Tibial nerve (tissue), 4 donors: ENCODE measurements around the gene GRHL1. TPM values are rescaled to one million over a fixed set of nuclear protein-coding genes. Genes with fewer than 3 reads are reported as not detected.

ENCODE experiments used
- DNase-seq, 2 donors: peaks; one replicate each; pipeline ENCODE4 v3.0.0-alpha.2; 2019; ENCODE audit warnings: low spot score in 2 of 2
- H3K27ac ChIP-seq, 4 donors: fragments of 200-600 bp; sonication (generic) in 3 of 4; one replicate each; pipeline ENCODE4 v1.5.1; 2017 to 2019; ENCODE audit warnings: mild to moderate bottlenecking in 1 of 4
- H3K27me3 ChIP-seq, 2 donors: fragments of 200-600 bp; sonication (generic) in 1 of 2; one replicate each; pipeline versions ENCODE4 v1.5.1 to v1.6.0; 2017 to 2019
- H3K36me3 ChIP-seq, 3 donors: fragments of 200-600 bp; sonication (generic); one replicate each; pipeline ENCODE4 v1.5.1; 2018 to 2019
- H3K4me1 ChIP-seq, 4 donors: fragments of 200-600 bp; sonication (generic) in 3 of 4; one replicate each; pipeline ENCODE4 v1.5.1; 2017 to 2019
- H3K4me3 ChIP-seq, 4 donors: fragments of 200-600 bp; sonication (generic) in 3 of 4; one replicate each; pipeline ENCODE4 v1.5.1; 2017 to 2019; ENCODE audit warnings: mild to moderate bottlenecking in 1 of 4, moderate library complexity in 1 of 4
- H3K9me3 ChIP-seq, 4 donors: fragments of 200-600 bp; sonication (generic) in 3 of 4; one replicate each; pipeline ENCODE4 v1.5.1; 2017 to 2019
- EP300 ChIP-seq, 2 donors: sonication (generic); formaldehyde crosslinking; IDR thresholded peaks; one replicate each; pipeline ENCODE4 v1.6.1; 2017; ENCODE audit warnings: antibody characterized with exemption in 2 of 2, mild to moderate bottlenecking in 1 of 2
- POLR2A ChIP-seq, 2 donors: fragments of 450-650 bp; IDR thresholded peaks; one replicate each; pipeline ENCODE4 v1.6.1; 2017; ENCODE audit warnings: antibody characterized with exemption in 2 of 2, mild to moderate bottlenecking in 2 of 2, moderate library complexity in 2 of 2
- WGBS, 2 donors: methylation state at CpG; one replicate each; pipeline ENCODE4 v1.1.5; 2018; 5-methylcytosine and 5-hydroxymethylcytosine counted together
- total RNA-seq, 4 donors: library from RNA; depleted of rRNA; stranded (reverse); fragments of >200 nt; gene quantifications; one replicate each; pipeline ENCODE4 v1.1.0, GENCODE V29; 2016
- TF ChIP-seq, protein P1 (sequence below), 5 experiments: fragments of 200-600 bp in 3 of 5; fragments of 450-650 bp in 2 of 5; sonication (generic) in 3 of 5; IDR thresholded peaks; one replicate each; pipeline ENCODE4 v1.5.1; 2016 to 2019; ENCODE audit warnings: antibody characterized with exemption in 5 of 5, mild to moderate bottlenecking in 3 of 5, moderate library complexity in 2 of 5

Gene GRHL1
- total RNA-seq, 4 donors from 2014 or later, result 0.66 to 4.2 (median 2.3) TPM; not detected in 1

DNA sequence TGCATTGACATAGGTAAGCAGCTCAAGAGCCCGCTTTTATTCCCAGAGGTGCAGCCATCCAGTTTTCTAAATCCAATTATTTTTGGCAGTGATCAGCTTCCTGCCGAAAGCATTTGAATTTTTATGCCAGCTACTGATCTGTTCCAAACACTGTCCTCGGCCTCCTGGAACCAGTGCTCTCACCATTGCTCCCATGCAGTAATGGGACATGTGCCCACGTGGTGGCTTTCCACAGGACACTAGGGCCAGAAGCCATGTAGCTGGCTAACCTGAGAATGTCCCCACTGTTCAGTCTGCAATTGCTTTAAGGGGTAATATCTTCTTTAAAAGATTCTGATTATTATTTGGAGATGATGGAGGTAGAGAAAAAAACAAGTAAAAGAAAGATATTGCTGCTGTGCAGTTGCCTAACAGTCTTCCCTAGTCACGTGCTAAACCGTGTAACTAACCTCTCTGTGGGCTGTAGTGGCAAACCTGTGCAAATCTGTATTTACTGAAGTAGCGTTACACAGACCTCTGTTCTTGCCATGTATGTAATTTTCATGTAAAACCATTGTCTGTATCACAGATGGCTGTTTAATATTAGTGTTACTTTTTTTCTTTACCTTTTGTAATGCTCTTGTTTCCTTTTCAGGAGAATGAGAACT is 13.0 kb downstream of the GRHL1 start:
- Histone ChIP-seq H3K27ac (no peak overlapping the region), H3K9me3 (no peaks in the 10 kb centered on the region), H3K4me1 (no peaks in the 10 kb centered on the region), H3K4me3 (no peak overlapping the region), H3K36me3 (no peaks in the 10 kb centered on the region), H3K27me3 (no peaks in the 10 kb centered on the region)
- TF ChIP-seq POLR2A (IDR thresholded peaks at IDR 0.05), result no peak
- TF ChIP-seq, protein P1, sequence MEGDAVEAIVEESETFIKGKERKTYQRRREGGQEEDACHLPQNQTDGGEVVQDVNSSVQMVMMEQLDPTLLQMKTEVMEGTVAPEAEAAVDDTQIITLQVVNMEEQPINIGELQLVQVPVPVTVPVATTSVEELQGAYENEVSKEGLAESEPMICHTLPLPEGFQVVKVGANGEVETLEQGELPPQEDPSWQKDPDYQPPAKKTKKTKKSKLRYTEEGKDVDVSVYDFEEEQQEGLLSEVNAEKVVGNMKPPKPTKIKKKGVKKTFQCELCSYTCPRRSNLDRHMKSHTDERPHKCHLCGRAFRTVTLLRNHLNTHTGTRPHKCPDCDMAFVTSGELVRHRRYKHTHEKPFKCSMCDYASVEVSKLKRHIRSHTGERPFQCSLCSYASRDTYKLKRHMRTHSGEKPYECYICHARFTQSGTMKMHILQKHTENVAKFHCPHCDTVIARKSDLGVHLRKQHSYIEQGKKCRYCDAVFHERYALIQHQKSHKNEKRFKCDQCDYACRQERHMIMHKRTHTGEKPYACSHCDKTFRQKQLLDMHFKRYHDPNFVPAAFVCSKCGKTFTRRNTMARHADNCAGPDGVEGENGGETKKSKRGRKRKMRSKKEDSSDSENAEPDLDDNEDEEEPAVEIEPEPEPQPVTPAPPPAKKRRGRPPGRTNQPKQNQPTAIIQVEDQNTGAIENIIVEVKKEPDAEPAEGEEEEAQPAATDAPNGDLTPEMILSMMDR (IDR thresholded peaks at IDR 0.05), result no peak
- no peak for TF ChIP-seq EP300 (IDR thresholded peaks at IDR 0.05)
- WGBS, 2 donors, result 81 to 88% methylated on average over 7 of the region's 7 CpGs
- no peak for DNase-seq

DNA sequence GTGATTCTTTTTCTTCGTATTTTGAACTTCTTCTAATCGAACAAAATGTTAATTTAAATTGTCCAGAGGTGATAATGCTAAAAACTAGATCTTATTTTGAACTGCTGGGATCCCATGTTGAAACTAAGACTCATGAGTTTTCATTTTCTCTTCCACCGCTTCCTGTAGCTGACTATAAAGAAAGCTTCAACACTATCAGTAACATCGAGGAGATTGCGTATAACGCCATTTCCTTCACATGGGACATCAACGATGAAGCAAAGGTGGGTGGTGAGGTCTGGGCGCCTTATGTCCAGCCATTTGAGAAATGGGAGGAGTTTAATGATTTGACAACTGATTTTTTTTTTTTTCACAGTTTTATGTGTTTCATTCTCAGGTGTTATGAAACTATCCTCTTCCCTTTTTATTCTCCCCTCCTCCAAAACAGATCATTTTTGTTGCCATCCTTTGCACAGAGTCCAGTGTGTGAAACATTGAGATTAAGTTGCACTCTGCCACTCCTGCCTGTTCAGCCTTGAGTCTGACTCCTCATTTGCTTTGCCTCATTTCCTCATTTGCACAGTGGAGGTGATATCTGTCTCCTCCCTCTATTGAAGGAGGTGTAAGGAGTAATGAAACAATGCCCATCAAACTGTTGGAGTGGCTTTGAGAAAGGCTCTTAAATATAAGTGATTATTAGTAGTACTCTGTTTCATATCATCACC is 13.8 kb downstream of the GRHL1 start:
- no peak overlapping the region for H3K27ac ChIP-seq
- H3K9me3 ChIP-seq, result no peaks in the 10 kb centered on the region
- H3K4me3 ChIP-seq, result no peak overlapping the region
- no peaks in the 10 kb centered on the region for H3K27me3 ChIP-seq
- no peaks in the 10 kb centered on the region for H3K4me1 ChIP-seq
- no peak for DNase-seq
- no peaks in the 10 kb centered on the region for H3K36me3 ChIP-seq
- TF ChIP-seq, protein P1 (IDR thresholded peaks at IDR 0.05), result no peak
- TF ChIP-seq EP300 (IDR thresholded peaks at IDR 0.05), result no peak
- no peak for TF ChIP-seq POLR2A (IDR thresholded peaks at IDR 0.05)
- WGBS, 2 donors, result 92 to 93% methylated on average over 8 of the region's 8 CpGs

DNA sequence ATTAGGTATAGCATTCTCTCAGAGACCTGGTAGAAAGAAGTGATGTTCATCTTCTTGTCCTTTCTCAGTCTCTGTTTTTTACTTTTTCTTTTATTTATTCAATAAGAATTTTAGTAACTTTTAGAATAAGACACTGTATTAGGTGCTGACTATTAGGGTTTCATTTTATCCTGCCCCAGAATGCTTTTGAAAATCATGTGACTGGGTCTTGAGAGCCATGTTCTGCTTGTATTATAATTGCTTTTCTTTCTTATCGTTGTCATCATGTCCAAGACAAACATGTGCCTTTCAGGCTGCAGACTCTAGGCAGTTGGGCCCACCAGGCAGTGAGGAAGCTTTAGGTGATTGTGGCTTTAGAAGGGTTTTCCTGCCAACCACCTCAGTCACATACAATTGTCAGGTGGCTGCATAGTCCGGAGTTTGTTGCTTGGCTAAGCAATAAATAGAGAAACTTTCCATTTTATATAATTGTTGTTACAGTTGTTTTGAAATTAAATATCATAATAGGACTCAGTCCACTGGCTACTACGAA is 15.1 kb downstream of the GRHL1 start:
- 78 to 82% methylated on average over 3 of the region's 3 CpGs for WGBS, 2 donors
- Histone ChIP-seq H3K27me3 (no peaks in the 10 kb centered on the region), H3K9me3 (no peaks in the 10 kb centered on the region), H3K27ac (no peak overlapping the region), H3K36me3 (no peaks in the 10 kb centered on the region), H3K4me3 (no peak overlapping the region), H3K4me1 (no peaks in the 10 kb centered on the region)
- DNase-seq, result no peak
- TF ChIP-seq EP300 (IDR thresholded peaks at IDR 0.05) (no peak), POLR2A (IDR thresholded peaks at IDR 0.05) (no peak)
- TF ChIP-seq, protein P1 (IDR thresholded peaks at IDR 0.05), result no peak

DNA sequence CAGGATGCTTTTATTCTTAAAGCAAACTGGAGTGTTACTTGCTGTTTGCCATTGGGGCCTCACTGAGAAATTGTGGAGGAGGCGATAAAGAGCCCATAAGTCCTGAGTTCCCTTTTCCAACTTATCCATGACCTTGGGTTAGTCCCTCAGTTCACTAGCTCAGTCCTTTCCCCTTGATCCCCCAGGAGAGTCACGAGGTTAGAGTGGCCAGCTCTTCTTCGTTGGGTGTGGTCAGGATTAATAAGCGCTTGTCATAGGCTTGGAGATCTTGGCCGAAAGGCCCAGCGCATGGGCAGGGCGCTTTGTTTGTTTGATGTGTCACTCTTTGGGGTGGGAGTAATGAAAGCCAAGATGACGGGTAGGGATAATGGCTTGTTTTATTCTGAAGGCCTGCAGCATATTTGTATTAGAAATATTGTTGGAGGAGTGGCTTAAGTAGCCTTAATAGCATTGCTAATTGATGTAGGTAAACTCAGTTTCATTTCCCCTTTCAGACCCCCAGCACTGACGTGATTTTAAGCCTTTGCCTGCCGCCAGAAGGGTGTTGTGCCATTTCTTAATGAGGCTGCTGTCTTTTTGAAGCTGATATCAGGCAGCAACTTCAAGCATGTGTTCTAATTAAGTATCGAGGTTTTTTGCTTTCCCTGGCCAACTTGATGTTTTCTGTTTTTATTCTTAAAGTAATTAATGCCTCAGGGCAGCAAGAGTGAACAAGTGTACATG is 15.7 kb downstream of the GRHL1 start:
- 84 to 88% methylated on average over 11 of the region's 11 CpGs for WGBS, 2 donors
- no peaks in the 10 kb centered on the region for H3K27me3 ChIP-seq
- H3K36me3 ChIP-seq, result no peaks in the 10 kb centered on the region
- no peak for DNase-seq
- no peaks in the 10 kb centered on the region for H3K9me3 ChIP-seq
- no peak overlapping the region for H3K4me3 ChIP-seq
- H3K4me1 ChIP-seq, result peaks cover 0 to 1% (median 0%) of the 10 kb centered on the region in 4 donors
- TF ChIP-seq POLR2A (IDR thresholded peaks at IDR 0.05), result no peak
- TF ChIP-seq EP300 (IDR thresholded peaks at IDR 0.05), result no peak
- TF ChIP-seq, protein P1 (IDR thresholded peaks at IDR 0.05), result no peak
- no peak overlapping the region for H3K27ac ChIP-seq
